ENCODE results near the gene HRH2. TPM values are rescaled to one million over a fixed set of nuclear protein-coding genes. Genes with fewer than 3 reads are reported as not detected.

HRH2 gene
- total RNA-seq, 6 donors from 2014 or later: 3.8 to 16.8 (median 7.8) TPM

- peaks cover 0 to 3% (median 0%) of the 10 kb centered on the region in 4 donors for H3K27me3 ChIP-seq
- no peak overlapping the region for H3K4me3 ChIP-seq
- no peak for ATAC-seq (ENCODE audit: low FRiP score in 2 of 2)
- H3K4me1 ChIP-seq: no peaks in the 10 kb centered on the region
- no peaks in the 10 kb centered on the region for H3K9me3 ChIP-seq
- TF ChIP-seq EP300 (IDR thresholded peaks at IDR 0.05): no peak
- H3K36me3 ChIP-seq: no peaks in the 10 kb centered on the region
- WGBS, 2 donors: 75 to 86% methylated on average over 10 to 11 of the region's 11 CpGs
- no peak overlapping the region for H3K27ac ChIP-seq
- no peak for DNase-seq
Measured at GRCh38 chr5:175735701-175736100, 77.8 kb downstream of the HRH2 start.

GRCh38 chr5:175736652-175737051, 78.8 kb downstream of the HRH2 start:
- H3K9me3 ChIP-seq: no peaks in the 10 kb centered on the region
- no peak overlapping the region for H3K27ac ChIP-seq
- no peak overlapping the region for H3K4me3 ChIP-seq
- peaks cover 0 to 1% (median 0%) of the 10 kb centered on the region in 4 donors for H3K27me3 ChIP-seq
- ATAC-seq (ENCODE audit: low FRiP score in 2 of 2) (no peak), DNase-seq (no peak)
- TF ChIP-seq CTCF (IDR thresholded peaks at IDR 0.05) (no peak), POLR2AphosphoS5 (IDR thresholded peaks at IDR 0.05) (no peak), POLR2A (IDR thresholded peaks at IDR 0.05) (no peak), EP300 (IDR thresholded peaks at IDR 0.05) (no peak)
- WGBS, 2 donors: 60 to 79% methylated on average over 1 to 4 of the region's 4 CpGs
- no peaks in the 10 kb centered on the region for H3K4me1 ChIP-seq
- no peaks in the 10 kb centered on the region for H3K36me3 ChIP-seq

GRCh38 chr5:175737481-175737880, 79.6 kb downstream of the HRH2 start:
- Histone ChIP-seq H3K4me1 (no peaks in the 10 kb centered on the region), H3K36me3 (no peaks in the 10 kb centered on the region), H3K27me3 (no peaks in the 10 kb centered on the region), H3K9me3 (no peaks in the 10 kb centered on the region), H3K4me3 (no peak overlapping the region), H3K27ac (no peak overlapping the region)
- ATAC-seq (ENCODE audit: low FRiP score in 2 of 2): no peak
- WGBS, 2 donors: 65 to 68% methylated on average over 6 to 7 of the region's 7 CpGs
- no peak for TF ChIP-seq POLR2A (IDR thresholded peaks at IDR 0.05)
- no peak for TF ChIP-seq POLR2AphosphoS5 (IDR thresholded peaks at IDR 0.05)
- TF ChIP-seq EP300 (IDR thresholded peaks at IDR 0.05): no peak
- TF ChIP-seq CTCF (IDR thresholded peaks at IDR 0.05): no peak
- no peak for DNase-seq

GRCh38 chr5:175738126-175738525, 80.3 kb downstream of the HRH2 start:
- WGBS, 2 donors: 60 to 83% methylated on average over 1 to 4 of the region's 4 CpGs
- ATAC-seq (ENCODE audit: low FRiP score in 2 of 2) (no peak), DNase-seq (no peak)
- no peak overlapping the region for H3K4me3 ChIP-seq
- TF ChIP-seq EP300 (IDR thresholded peaks at IDR 0.05) (no peak), POLR2A (IDR thresholded peaks at IDR 0.05) (no peak), POLR2AphosphoS5 (IDR thresholded peaks at IDR 0.05) (no peak), CTCF (IDR thresholded peaks at IDR 0.05) (no peak)
- no peaks in the 10 kb centered on the region for H3K27me3 ChIP-seq
- H3K4me1 ChIP-seq: no peaks in the 10 kb centered on the region
- H3K36me3 ChIP-seq: no peaks in the 10 kb centered on the region
- H3K9me3 ChIP-seq: no peaks in the 10 kb centered on the region
- H3K27ac ChIP-seq: no peak overlapping the region

- Histone ChIP-seq H3K36me3 (no peaks in the 10 kb centered on the region), H3K4me1 (no peaks in the 10 kb centered on the region), H3K4me3 (no peak overlapping the region), H3K27ac (no peak overlapping the region), H3K27me3 (no peaks in the 10 kb centered on the region), H3K9me3 (no peaks in the 10 kb centered on the region)
- DNase-seq (peak in 1 of 2 donors; percentile 32), ATAC-seq (ENCODE audit: low FRiP score in 2 of 2) (no peak)
- no peak for TF ChIP-seq POLR2AphosphoS5 (IDR thresholded peaks at IDR 0.05)
- no peak for TF ChIP-seq POLR2A (IDR thresholded peaks at IDR 0.05)
- TF ChIP-seq CTCF (IDR thresholded peaks at IDR 0.05): no peak
- TF ChIP-seq EP300 (IDR thresholded peaks at IDR 0.05): no peak
- 76 to 81% methylated on average over 13 to 14 of the region's 14 CpGs for WGBS, 2 donors
Measured at GRCh38 chr5:175738602-175739133, 80.8 kb downstream of the HRH2 start.
